HFF-Myc (cell line): ENCODE results near the gene KCNQ1.

Experiments
- DNase-seq: peaks from one replicate; pipeline ENCODE4 v3.0.0-alpha.2; 2011; ENCODE audit warnings: low read depth; ENCODE audit errors: extremely low read depth
- H3K4me3 ChIP-seq: replicated peaks from 2 replicates; pipeline ENCODE4 v1.5.1; 2011; ENCODE audit warnings: low read depth, mild to moderate bottlenecking, control low read depth, low read length
- TF ChIP-seq, protein P1 (sequence below): IDR thresholded peaks from 2 replicates; pipeline ENCODE4 v1.5.1; 2012; ENCODE audit warnings: mild to moderate bottlenecking, low read depth, low read length, control low read depth; ENCODE audit errors: missing control alignments

The KCNQ1 gene

DNA sequence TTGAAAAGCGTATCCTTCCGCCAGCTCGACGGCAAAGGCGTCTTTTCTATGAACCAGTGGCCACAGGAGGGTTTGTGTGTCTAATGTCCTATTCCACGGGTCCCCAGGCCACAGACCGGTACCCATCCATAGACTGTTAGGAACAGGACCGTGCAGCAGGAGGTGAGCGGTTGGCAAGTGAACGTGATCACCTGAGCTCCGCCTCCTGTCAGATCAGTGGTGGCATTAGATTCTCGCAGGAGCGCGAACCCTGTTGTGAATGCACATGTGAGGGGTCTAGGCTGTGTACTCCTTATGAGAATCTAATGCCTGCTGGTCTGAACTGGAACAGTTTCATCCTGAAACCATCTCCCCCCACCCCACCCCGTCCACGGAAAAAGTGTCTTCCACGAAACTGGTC lies 317.6 kb downstream of the KCNQ1 start:
- TF ChIP-seq, protein P1, sequence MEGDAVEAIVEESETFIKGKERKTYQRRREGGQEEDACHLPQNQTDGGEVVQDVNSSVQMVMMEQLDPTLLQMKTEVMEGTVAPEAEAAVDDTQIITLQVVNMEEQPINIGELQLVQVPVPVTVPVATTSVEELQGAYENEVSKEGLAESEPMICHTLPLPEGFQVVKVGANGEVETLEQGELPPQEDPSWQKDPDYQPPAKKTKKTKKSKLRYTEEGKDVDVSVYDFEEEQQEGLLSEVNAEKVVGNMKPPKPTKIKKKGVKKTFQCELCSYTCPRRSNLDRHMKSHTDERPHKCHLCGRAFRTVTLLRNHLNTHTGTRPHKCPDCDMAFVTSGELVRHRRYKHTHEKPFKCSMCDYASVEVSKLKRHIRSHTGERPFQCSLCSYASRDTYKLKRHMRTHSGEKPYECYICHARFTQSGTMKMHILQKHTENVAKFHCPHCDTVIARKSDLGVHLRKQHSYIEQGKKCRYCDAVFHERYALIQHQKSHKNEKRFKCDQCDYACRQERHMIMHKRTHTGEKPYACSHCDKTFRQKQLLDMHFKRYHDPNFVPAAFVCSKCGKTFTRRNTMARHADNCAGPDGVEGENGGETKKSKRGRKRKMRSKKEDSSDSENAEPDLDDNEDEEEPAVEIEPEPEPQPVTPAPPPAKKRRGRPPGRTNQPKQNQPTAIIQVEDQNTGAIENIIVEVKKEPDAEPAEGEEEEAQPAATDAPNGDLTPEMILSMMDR, result no peak
- DNase-seq, result no peak
- no peak overlapping the region for H3K4me3 ChIP-seq

DNA sequence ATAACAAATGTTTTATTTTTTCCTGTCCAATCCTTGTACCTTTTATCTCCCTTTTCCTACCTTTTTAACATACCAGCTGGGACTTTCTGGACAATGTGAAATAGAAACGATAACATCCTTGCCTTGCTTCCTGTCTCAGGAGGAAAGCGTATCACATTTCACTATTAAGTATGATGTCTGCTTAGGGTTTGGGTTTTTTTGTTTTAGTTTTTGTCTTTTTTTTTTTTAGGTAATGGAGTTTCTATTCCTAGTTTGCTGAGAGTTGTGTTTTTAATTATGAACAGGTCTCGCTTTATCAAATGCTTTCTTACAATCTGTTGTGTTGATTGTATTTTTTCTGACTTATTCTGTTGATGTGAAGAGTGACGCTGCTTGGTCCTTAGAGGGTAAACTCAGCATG lies 319.2 kb downstream of the KCNQ1 start:
- no peak for DNase-seq
- H3K4me3 ChIP-seq, result no peak overlapping the region
- TF ChIP-seq, protein P1, result no peak

DNA sequence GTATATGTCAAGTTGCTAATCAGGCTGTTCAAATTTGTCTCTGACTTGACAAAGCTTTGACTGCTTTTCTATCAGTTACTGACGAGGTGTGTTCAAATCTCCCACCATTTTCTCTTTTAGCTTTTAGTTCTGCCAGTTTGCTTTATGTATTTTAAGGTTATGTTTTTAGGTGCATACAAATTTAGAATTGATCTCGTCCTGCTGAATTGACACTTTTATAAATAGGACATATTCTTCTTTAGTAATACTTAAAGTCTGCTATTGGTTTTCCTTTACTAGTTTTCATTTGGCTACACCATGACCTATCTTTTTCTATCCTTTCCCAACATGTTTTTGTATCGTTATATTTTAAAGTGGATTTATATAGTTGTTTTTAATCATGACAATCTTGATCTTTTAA lies 320.7 kb downstream of the KCNQ1 start:
- TF ChIP-seq, protein P1, result no peak
- no peak overlapping the region for H3K4me3 ChIP-seq
- no peak for DNase-seq

DNA sequence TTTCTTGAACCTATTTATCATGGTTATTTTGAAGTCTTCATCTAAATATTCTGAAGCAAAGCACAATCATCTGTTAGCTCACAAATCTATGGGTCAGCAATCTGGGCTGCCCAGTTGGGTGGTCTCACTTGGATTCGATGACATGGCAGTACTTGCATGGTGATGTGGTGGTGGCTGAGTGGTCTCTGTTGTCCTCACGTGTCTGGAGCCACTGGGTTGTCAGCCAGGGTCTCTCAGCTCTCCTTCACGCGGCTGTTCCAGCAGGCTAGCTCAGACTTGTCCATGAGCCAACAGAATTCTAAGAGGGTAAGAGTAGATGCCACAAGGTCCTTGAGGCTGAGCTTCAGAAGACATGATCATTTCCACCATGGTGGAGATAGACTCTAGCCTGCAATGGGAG lies 321.4 kb downstream of the KCNQ1 start:
- TF ChIP-seq, protein P1, result no peak
- no peak overlapping the region for H3K4me3 ChIP-seq
- DNase-seq, result no peak

DNA sequence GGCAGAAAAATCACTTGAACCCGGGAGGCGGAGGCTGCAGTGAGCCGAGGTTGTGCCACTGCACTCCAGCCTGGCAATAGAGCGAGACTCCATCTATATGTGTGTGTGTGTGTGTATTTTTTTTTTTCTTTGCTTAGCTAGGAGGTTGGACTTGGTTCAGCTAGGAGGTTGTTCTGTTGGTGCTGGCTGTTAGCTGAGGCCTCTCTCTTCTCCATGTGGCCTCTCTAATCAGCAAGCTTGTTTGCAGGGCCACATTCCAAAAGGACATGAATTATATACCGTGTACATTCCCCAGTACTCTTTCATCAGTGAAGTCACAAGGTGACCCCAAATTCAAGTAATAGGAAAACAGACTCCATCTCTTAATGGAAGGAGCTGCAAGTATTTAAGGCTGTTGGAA lies 322.3 kb downstream of the KCNQ1 start:
- DNase-seq, result no peak
- TF ChIP-seq, protein P1, result no peak
- H3K4me3 ChIP-seq, result no peak overlapping the region

DNA sequence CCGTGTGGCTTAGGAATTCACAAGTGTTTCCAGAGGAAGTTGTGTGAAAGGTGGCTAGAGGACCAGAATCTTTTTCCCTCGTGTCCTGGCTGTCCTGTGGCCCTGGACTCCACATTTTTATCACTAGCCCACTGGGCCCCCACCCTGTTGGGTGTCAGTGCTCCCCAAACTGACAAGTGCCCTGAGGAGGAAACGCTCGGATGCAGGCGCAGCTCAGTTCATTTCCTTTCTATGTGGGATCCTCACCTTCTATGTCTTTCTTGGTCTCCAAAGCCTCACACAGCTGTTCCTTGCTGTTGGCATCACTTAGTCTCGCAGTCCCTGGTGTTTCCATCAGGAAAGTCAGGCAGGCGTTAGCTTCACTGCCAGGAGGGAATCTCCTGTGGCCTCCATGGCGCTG lies 323.0 kb downstream of the KCNQ1 start:
- H3K4me3 ChIP-seq, result no peak overlapping the region
- TF ChIP-seq, protein P1, result no peak
- no peak for DNase-seq
